SK-N-SH (cell line): Measurements from ENCODE around the gene GPATCH11.

Experiments used
- ELF1 ChIP-seq: IDR thresholded peaks from 2 replicates; pipeline ENCODE4 v1.4.0; 2012
- JUND ChIP-seq: IDR thresholded peaks from 2 replicates; pipeline ENCODE4 v1.4.0; 2012
- TAF1 ChIP-seq: IDR thresholded peaks from 2 replicates; pipeline ENCODE4 v1.6.1; 2012; ENCODE audit warnings: low read depth, mild to moderate bottlenecking, low read length, moderate library complexity, borderline replicate concordance
- TF ChIP-seq, protein P1 (sequence below): fragments of 200-600 bp; sonication (generic); IDR thresholded peaks from 2 replicates; pipeline ENCODE4 v1.6.1; 2017; ENCODE audit warnings: antibody characterized with exemption, mild to moderate bottlenecking, moderate library complexity
- TF ChIP-seq, protein P2 (sequence below): IDR thresholded peaks from 2 replicates; pipeline ENCODE4; 2012

DNA sequence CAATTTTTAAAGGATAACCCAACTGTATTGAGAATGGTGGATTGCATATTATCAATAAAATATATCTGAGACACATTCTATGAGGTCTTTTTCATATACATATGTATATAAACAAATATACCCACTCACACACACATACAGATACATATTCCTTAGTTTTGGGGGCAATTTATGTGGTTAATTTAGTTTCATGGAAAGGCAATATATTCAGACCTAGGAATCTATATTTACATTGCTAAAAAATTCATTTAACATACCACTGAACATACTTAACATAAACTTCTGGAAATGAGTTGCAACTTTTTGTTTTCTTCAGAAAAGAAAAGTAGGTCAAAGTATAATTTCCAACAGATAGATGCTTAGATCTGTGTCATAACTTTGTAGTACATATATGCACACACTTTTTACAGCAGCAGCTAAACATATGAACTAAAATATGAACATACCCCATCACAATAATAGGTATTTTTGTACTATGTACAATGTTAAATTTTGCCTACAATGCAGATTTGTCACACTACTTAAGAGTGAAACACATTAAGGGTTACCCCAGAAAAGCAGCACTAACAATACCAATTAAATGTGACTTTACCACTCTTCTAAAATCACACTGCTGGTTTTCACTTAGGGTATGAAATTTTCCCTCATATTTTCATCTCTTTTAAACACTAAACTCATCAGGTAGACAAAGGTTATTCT lies 23.2 kb upstream of the GPATCH11 start:
- TF ChIP-seq, protein P1, sequence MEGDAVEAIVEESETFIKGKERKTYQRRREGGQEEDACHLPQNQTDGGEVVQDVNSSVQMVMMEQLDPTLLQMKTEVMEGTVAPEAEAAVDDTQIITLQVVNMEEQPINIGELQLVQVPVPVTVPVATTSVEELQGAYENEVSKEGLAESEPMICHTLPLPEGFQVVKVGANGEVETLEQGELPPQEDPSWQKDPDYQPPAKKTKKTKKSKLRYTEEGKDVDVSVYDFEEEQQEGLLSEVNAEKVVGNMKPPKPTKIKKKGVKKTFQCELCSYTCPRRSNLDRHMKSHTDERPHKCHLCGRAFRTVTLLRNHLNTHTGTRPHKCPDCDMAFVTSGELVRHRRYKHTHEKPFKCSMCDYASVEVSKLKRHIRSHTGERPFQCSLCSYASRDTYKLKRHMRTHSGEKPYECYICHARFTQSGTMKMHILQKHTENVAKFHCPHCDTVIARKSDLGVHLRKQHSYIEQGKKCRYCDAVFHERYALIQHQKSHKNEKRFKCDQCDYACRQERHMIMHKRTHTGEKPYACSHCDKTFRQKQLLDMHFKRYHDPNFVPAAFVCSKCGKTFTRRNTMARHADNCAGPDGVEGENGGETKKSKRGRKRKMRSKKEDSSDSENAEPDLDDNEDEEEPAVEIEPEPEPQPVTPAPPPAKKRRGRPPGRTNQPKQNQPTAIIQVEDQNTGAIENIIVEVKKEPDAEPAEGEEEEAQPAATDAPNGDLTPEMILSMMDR = no peak
- TF ChIP-seq ELF1 = no peak
- TF ChIP-seq, protein P2, sequence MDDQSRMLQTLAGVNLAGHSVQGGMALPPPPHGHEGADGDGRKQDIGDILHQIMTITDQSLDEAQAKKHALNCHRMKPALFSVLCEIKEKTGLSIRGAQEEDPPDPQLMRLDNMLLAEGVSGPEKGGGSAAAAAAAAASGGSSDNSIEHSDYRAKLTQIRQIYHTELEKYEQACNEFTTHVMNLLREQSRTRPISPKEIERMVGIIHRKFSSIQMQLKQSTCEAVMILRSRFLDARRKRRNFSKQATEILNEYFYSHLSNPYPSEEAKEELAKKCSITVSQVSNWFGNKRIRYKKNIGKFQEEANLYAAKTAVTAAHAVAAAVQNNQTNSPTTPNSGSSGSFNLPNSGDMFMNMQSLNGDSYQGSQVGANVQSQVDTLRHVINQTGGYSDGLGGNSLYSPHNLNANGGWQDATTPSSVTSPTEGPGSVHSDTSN = no peak
- no peak for TF ChIP-seq TAF1
- no peak for TF ChIP-seq JUND
